Upper lobe of left lung (tissue), 4 donors: ENCODE results near the gene SPACA7.

Source experiments
- EP300 ChIP-seq, 4 donors: sonication (generic); formaldehyde crosslinking; IDR thresholded peaks; one replicate each; pipeline ENCODE4 v1.5.1; 2017; ENCODE audit warnings: antibody characterized with exemption in 4 of 4, control low read depth in 2 of 4
- POLR2A ChIP-seq, 4 donors: fragments of 450-650 bp; IDR thresholded peaks; one replicate each; pipeline ENCODE4 v1.5.1; 2016 to 2017; ENCODE audit warnings: antibody characterized with exemption in 4 of 4, mild to moderate bottlenecking in 2 of 4
- POLR2AphosphoS5 ChIP-seq, 2 donors: sonication (generic); formaldehyde crosslinking; IDR thresholded peaks; one replicate each; pipeline ENCODE4 v1.5.1; 2017; ENCODE audit warnings: antibody characterized with exemption in 2 of 2
- TF ChIP-seq, protein P1 (sequence below), 6 experiments: fragments of 450-650 bp in 4 of 6; fragments of 200-600 bp in 2 of 6; sonication (generic) in 2 of 6; IDR thresholded peaks; one replicate each; pipeline ENCODE4 v1.5.1; 2016 to 2019; ENCODE audit warnings: antibody characterized with exemption in 6 of 6

DNA sequence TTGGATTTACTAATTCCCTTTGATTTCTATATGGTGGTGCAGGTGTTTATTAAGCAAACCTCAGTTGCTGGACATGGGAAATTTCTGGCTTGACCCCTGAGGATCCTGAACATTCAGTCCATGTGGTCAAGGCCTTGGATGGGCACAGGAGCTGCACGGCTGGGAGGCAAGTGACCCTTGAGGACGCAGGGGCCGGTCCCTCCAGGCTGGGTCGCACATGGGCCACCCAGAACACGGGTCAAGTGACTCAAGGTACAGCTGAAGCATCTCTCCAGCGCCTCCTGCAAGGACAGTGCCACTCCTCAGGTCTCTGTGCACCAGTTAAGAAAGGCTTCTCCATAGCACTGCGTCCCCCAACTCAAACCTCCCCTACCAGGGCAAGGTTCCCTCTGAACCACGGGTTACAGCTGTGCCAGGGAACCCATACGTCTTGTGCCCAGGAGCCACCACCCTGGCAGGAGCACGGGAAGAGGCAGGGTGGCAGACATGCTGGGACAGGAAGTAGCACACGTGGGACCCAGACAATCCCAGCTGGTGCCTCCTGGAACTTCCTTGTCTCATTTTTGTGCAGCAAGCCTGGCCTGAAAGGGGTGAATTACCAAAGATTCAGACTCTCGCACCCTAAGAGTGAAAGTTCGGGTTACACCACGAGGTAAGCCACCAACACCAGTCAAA is 93.1 kb downstream of the SPACA7 start:
- TF ChIP-seq POLR2A (IDR thresholded peaks at IDR 0.05) (no peak), POLR2AphosphoS5 (IDR thresholded peaks at IDR 0.05) (no peak), EP300 (IDR thresholded peaks at IDR 0.05) (no peak)
- TF ChIP-seq, protein P1, sequence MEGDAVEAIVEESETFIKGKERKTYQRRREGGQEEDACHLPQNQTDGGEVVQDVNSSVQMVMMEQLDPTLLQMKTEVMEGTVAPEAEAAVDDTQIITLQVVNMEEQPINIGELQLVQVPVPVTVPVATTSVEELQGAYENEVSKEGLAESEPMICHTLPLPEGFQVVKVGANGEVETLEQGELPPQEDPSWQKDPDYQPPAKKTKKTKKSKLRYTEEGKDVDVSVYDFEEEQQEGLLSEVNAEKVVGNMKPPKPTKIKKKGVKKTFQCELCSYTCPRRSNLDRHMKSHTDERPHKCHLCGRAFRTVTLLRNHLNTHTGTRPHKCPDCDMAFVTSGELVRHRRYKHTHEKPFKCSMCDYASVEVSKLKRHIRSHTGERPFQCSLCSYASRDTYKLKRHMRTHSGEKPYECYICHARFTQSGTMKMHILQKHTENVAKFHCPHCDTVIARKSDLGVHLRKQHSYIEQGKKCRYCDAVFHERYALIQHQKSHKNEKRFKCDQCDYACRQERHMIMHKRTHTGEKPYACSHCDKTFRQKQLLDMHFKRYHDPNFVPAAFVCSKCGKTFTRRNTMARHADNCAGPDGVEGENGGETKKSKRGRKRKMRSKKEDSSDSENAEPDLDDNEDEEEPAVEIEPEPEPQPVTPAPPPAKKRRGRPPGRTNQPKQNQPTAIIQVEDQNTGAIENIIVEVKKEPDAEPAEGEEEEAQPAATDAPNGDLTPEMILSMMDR (IDR thresholded peaks at IDR 0.05), result no peak
